ENCODE data around the gene C5orf58. TPM values are rescaled to one million over a fixed set of nuclear protein-coding genes. Genes with fewer than 3 reads are reported as not detected.

Gene C5orf58
- total RNA-seq, 2 donors from 2014 or later, result 15.7 TPM; not detected in 1

GRCh38 chr5:170261528-170262043 lies 28.8 kb downstream of the C5orf58 start:
- DNase-seq (ENCODE audit: low spot score), result no peak
- Histone ChIP-seq H3K27me3 (replicated peaks; ENCODE audit: insufficient read depth) (peaks cover 4% of the 10 kb centered on the region), H3K9me3 (no peaks in the 10 kb centered on the region), H3K4me1 (replicated peaks) (no peaks in the 10 kb centered on the region), H3K4me3 (no peak overlapping the region), H3K36me3 (no peaks in the 10 kb centered on the region), H3K27ac (no peak overlapping the region)
- no peak for TF ChIP-seq POLR2A (IDR thresholded peaks at IDR 0.05)
- TF ChIP-seq CTCF (IDR thresholded peaks at IDR 0.05), result no peak
- no peak for TF ChIP-seq POLR2AphosphoS5 (IDR thresholded peaks at IDR 0.05)
- 81% methylated on average over 3 of the region's 3 CpGs for WGBS
- intact Hi-C loops (cut with DNase I), result no loop called here

- DNase-seq (ENCODE audit: low spot score), result no peak
- WGBS, result 80% methylated on average over 15 of the region's 15 CpGs
- intact Hi-C loops (cut with DNase I), result no loop called here
- H3K27ac ChIP-seq, result no peak overlapping the region
- no peaks in the 10 kb centered on the region for H3K4me1 ChIP-seq (replicated peaks)
- no peaks in the 10 kb centered on the region for H3K36me3 ChIP-seq
- no peak for TF ChIP-seq CTCF (IDR thresholded peaks at IDR 0.05)
- TF ChIP-seq POLR2AphosphoS5 (IDR thresholded peaks at IDR 0.05), result no peak
- TF ChIP-seq POLR2A (IDR thresholded peaks at IDR 0.05), result no peak
- no peaks in the 10 kb centered on the region for H3K9me3 ChIP-seq
- peaks cover 4% of the 10 kb centered on the region for H3K27me3 ChIP-seq (replicated peaks; ENCODE audit: insufficient read depth)
- H3K4me3 ChIP-seq, result no peak overlapping the region
Measured at GRCh38 chr5:170262061-170263045, 29.6 kb downstream of the C5orf58 start.

GRCh38 chr5:170263906-170264305 lies 31.1 kb downstream of the C5orf58 start:
- intact Hi-C loops (cut with DNase I), result no loop called here
- WGBS, result 64% methylated on average over 4 of the region's 4 CpGs
- Histone ChIP-seq H3K27ac (no peak overlapping the region), H3K27me3 (replicated peaks; ENCODE audit: insufficient read depth) (peaks cover 4% of the 10 kb centered on the region), H3K4me1 (replicated peaks) (no peaks in the 10 kb centered on the region), H3K4me3 (no peak overlapping the region), H3K9me3 (no peaks in the 10 kb centered on the region), H3K36me3 (no peaks in the 10 kb centered on the region)
- TF ChIP-seq POLR2A (IDR thresholded peaks at IDR 0.05) (no peak), POLR2AphosphoS5 (IDR thresholded peaks at IDR 0.05) (no peak), CTCF (IDR thresholded peaks at IDR 0.05) (no peak)
- DNase-seq (ENCODE audit: low spot score), result no peak

GRCh38 chr5:170265522-170265921 lies 32.7 kb downstream of the C5orf58 start:
- intact Hi-C loops (cut with DNase I), result loop anchor here (5.0 kb wide), 2 partner anchors 127 to 157 kb away; no protein-coding TSS in a partner anchor
- Histone ChIP-seq H3K27me3 (replicated peaks; ENCODE audit: insufficient read depth) (peaks cover 4% of the 10 kb centered on the region), H3K27ac (peak overlapping the region in 1 of 2 donors; percentile 42), H3K9me3 (no peaks in the 10 kb centered on the region), H3K4me1 (replicated peaks) (no peaks in the 10 kb centered on the region), H3K4me3 (no peak overlapping the region), H3K36me3 (no peaks in the 10 kb centered on the region)
- no peak for DNase-seq (ENCODE audit: low spot score)
- TF ChIP-seq POLR2A (IDR thresholded peaks at IDR 0.05) (no peak), CTCF (IDR thresholded peaks at IDR 0.05) (no peak), POLR2AphosphoS5 (IDR thresholded peaks at IDR 0.05) (peak; percentile 4)
- 25% methylated on average over 5 of the region's 5 CpGs for WGBS
